ENCODE results near the gene TENM4. TPM values are rescaled to one million over a fixed set of nuclear protein-coding genes. Genes with fewer than 3 reads are reported as not detected.

The TENM4 gene
- total RNA-seq, 1 donor from 2014 or later: 43.2 TPM

- H3K36me3 Mint-ChIP-seq (ENCODE audit: low read depth): no peaks in the 10 kb centered on the region
- H3K4me3 Mint-ChIP-seq: no peak overlapping the region
- peaks cover 6% of the 10 kb centered on the region for H3K4me1 Mint-ChIP-seq
- peak; percentile 31 for TF ChIP-seq CTCF (conservative IDR thresholded peaks at IDR 0.05)
- no peak overlapping the region for H3K27ac Mint-ChIP-seq (ENCODE audit: unreplicated experiment)
- peak; percentile 16 for DNase-seq (ENCODE audit: low read depth, low spot score)
- peaks cover 2% of the 10 kb centered on the region for H3K9me3 Mint-ChIP-seq
- H3K27me3 Mint-ChIP-seq (ENCODE audit: low read depth): no peaks in the 10 kb centered on the region
These were observed 47.3 kb downstream of the TENM4 start for GRCh38 chr11:79393362-79394043.

DNA sequence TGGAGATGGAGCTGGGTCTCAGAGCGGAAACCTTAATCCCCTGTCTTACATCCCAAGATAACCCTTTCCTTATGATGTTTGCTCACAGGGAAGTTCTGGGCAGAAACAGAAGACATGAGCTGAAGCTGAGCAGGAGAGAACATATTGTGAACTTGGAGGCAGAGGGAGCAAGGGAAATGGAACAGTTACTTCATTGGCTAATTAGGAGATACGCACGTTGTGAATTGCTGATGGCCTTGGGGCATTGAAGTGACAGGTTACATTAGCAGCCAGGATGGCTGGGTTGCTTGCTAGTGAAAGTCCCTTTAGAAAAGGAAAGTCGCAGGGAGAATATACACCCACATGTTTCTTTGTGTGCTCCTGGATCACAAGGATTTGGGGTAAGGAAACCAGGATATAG, 48.7 kb downstream of the TENM4 start:
- Mint-ChIP-seq H3K27ac (ENCODE audit: unreplicated experiment) (peak overlapping the region; percentile 23), H3K4me1 (peaks cover 6% of the 10 kb centered on the region), H3K36me3 (ENCODE audit: low read depth) (no peaks in the 10 kb centered on the region), H3K9me3 (peaks cover 2% of the 10 kb centered on the region), H3K4me3 (no peak overlapping the region), H3K27me3 (ENCODE audit: low read depth) (no peaks in the 10 kb centered on the region)
- no peak for TF ChIP-seq CTCF (conservative IDR thresholded peaks at IDR 0.05)
- no peak for DNase-seq (ENCODE audit: low read depth, low spot score)

- peaks cover 2% of the 10 kb centered on the region for H3K9me3 Mint-ChIP-seq
- H3K36me3 Mint-ChIP-seq (ENCODE audit: low read depth): no peaks in the 10 kb centered on the region
- H3K4me1 Mint-ChIP-seq: peaks cover 6% of the 10 kb centered on the region
- no peak for TF ChIP-seq CTCF (conservative IDR thresholded peaks at IDR 0.05)
- no peak overlapping the region for H3K27ac Mint-ChIP-seq (ENCODE audit: unreplicated experiment)
- H3K4me3 Mint-ChIP-seq: no peak overlapping the region
- no peaks in the 10 kb centered on the region for H3K27me3 Mint-ChIP-seq (ENCODE audit: low read depth)
- DNase-seq (ENCODE audit: low read depth, low spot score): no peak
These were observed 49.9 kb downstream of the TENM4 start for GRCh38 chr11:79390923-79391322.

- Mint-ChIP-seq H3K27ac (ENCODE audit: unreplicated experiment) (no peak overlapping the region), H3K9me3 (peaks cover 2% of the 10 kb centered on the region), H3K4me3 (no peak overlapping the region), H3K27me3 (ENCODE audit: low read depth) (no peaks in the 10 kb centered on the region), H3K4me1 (peaks cover 6% of the 10 kb centered on the region), H3K36me3 (ENCODE audit: low read depth) (no peaks in the 10 kb centered on the region)
- no peak for DNase-seq (ENCODE audit: low read depth, low spot score)
- no peak for TF ChIP-seq CTCF (conservative IDR thresholded peaks at IDR 0.05)
These were observed 50.4 kb downstream of the TENM4 start for GRCh38 chr11:79390477-79390876.

- no peak for DNase-seq (ENCODE audit: low read depth, low spot score)
- H3K27ac Mint-ChIP-seq (ENCODE audit: unreplicated experiment): no peak overlapping the region
- H3K4me3 Mint-ChIP-seq: no peak overlapping the region
- H3K27me3 Mint-ChIP-seq (ENCODE audit: low read depth): no peaks in the 10 kb centered on the region
- no peak for TF ChIP-seq CTCF (conservative IDR thresholded peaks at IDR 0.05)
- H3K4me1 Mint-ChIP-seq: peaks cover under 1% of the 10 kb centered on the region
- H3K36me3 Mint-ChIP-seq (ENCODE audit: low read depth): no peaks in the 10 kb centered on the region
- peaks cover 2% of the 10 kb centered on the region for H3K9me3 Mint-ChIP-seq
These were observed 52.6 kb downstream of the TENM4 start for GRCh38 chr11:79388201-79388600.
